ENCODE data around the gene FRAS1.

- no peak for TF ChIP-seq CTCF (conservative IDR thresholded peaks at IDR 0.05; ENCODE audit: low read depth, low read length)
- no peak for TF ChIP-seq EZH2phosphoT487 (IDR thresholded peaks at IDR 0.05; ENCODE audit: borderline replicate concordance, low read length)
- TF ChIP-seq EZH2 (IDR thresholded peaks at IDR 0.05; ENCODE audit: low read length, unreplicated experiment): no peak
These were observed 34.4 kb downstream of the FRAS1 start for GRCh38 chr4:78091534-78091933.

Data from PC-3 (cell line).